CD14-positive monocyte (primary cell): ENCODE measurements around the gene FAM180A. TPM values are rescaled to one million over a fixed set of nuclear protein-coding genes. Genes with fewer than 3 reads are reported as not detected.

Experiments used
- DNase-seq, 3 donors: peaks; one replicate each; pipeline ENCODE4 v3.0.0-alpha.2; 2011 to 2022
- H2AFZ ChIP-seq: 2 replicates; pipeline ENCODE4 v1.6.0; 2012; ENCODE audit warnings: mild to moderate bottlenecking, low read depth, low read length, inconsistent platforms; ENCODE audit not compliant: insufficient read depth, poor library complexity, severe bottlenecking
- H3K27ac ChIP-seq, 2 donors: 1 replicate in 1 of 2; 2 replicates in 1 of 2; pipeline ENCODE4 v1.5.1; 2012 to 2013; ENCODE audit warnings: low read length in 2 of 2, control low read depth in 1 of 2, inconsistent platforms in 1 of 2, low read depth in 1 of 2, mild to moderate bottlenecking in 1 of 2
- H3K27me3 ChIP-seq, 2 donors: one replicate each; pipeline versions ENCODE4 v1.6.0 to v1.6.1; 2011 to 2013; ENCODE audit warnings: low read length in 2 of 2; ENCODE audit not compliant: control insufficient read depth in 2 of 2, insufficient read depth in 2 of 2
- H3K36me3 ChIP-seq, 2 donors: replicated peaks in 1 of 2; 1 replicate in 1 of 2; 2 replicates in 1 of 2; pipeline versions ENCODE4 v1.5.1 to v1.6.1; 2012 to 2013; ENCODE audit warnings: low read length in 2 of 2, control low read depth in 1 of 2, inconsistent platforms in 1 of 2, mild to moderate bottlenecking in 1 of 2; ENCODE audit not compliant: insufficient read depth in 2 of 2, control insufficient read depth in 1 of 2
- H3K4me1 ChIP-seq, 2 donors: 1 replicate in 1 of 2; 2 replicates in 1 of 2; pipeline versions ENCODE4 v1.5.1 to v1.6.1; 2012 to 2013; ENCODE audit warnings: low read length in 2 of 2, control low read depth in 1 of 2, inconsistent platforms in 1 of 2, mild to moderate bottlenecking in 1 of 2, moderate library complexity in 1 of 2; ENCODE audit not compliant: insufficient read depth in 2 of 2, control insufficient read depth in 1 of 2
- H3K4me2 ChIP-seq: replicated peaks from 2 replicates; pipeline ENCODE3; 2012; ENCODE audit warnings: low read length, moderate library complexity, mild to moderate bottlenecking; ENCODE audit not compliant: poor library complexity, severe bottlenecking; ENCODE audit errors: extremely low read depth
- H3K4me3 ChIP-seq, 3 experiments: fragments of 200-600 bp in 1 of 3; sonication (generic) in 1 of 3; replicated peaks in 1 of 3; 1 replicate in 2 of 3; 2 replicates in 1 of 3; pipeline ENCODE4 v1.5.1; 2011 to 2013; ENCODE audit warnings: low read length in 3 of 3, mild to moderate bottlenecking in 3 of 3, control low read depth in 2 of 3, low read depth in 2 of 3, inconsistent platforms in 1 of 3, moderate library complexity in 1 of 3
- H3K79me2 ChIP-seq: 2 replicates; pipeline ENCODE4 v1.6.0; 2012; ENCODE audit warnings: mild to moderate bottlenecking, control low read depth, inconsistent platforms, low read length, moderate library complexity; ENCODE audit not compliant: insufficient read depth
- H3K9ac ChIP-seq: 2 replicates; pipeline ENCODE4 v1.6.0; 2017; ENCODE audit warnings: low read length, mild to moderate bottlenecking; ENCODE audit not compliant: insufficient read depth, poor library complexity, severe bottlenecking
- H3K9me3 ChIP-seq, 2 donors: replicated peaks in 1 of 2; 1 replicate in 1 of 2; 2 replicates in 1 of 2; pipeline versions ENCODE4 v1.5.1 to v1.6.1; 2012 to 2013; ENCODE audit warnings: low read length in 2 of 2, control low read depth in 1 of 2; ENCODE audit not compliant: control insufficient read depth in 1 of 2, insufficient read depth in 1 of 2
- H4K20me1 ChIP-seq: 2 replicates; pipeline ENCODE4 v1.6.0; 2012; ENCODE audit warnings: mild to moderate bottlenecking, low read length, control low read depth, moderate library complexity; ENCODE audit not compliant: insufficient read depth
- H3K27ac Mint-ChIP-seq, 7 donors: one replicate each; pipeline ENCODE4 v1.8.0; 2020; ENCODE audit warnings: mild to moderate bottlenecking in 7 of 7, mixed read lengths in 7 of 7, moderate library complexity in 6 of 7, inconsistent platforms in 2 of 7
- H3K27me3 Mint-ChIP-seq, 3 donors: one replicate each; pipeline ENCODE4 v1.8.0; 2021 to 2022; ENCODE audit warnings: low read depth in 3 of 3, mild to moderate bottlenecking in 3 of 3, mixed read lengths in 3 of 3, moderate library complexity in 3 of 3, inconsistent platforms in 1 of 3
- H3K36me3 Mint-ChIP-seq, 2 donors: one replicate each; pipeline ENCODE4 v1.8.0; 2020; ENCODE audit warnings: mixed read lengths in 2 of 2, inconsistent platforms in 1 of 2, mild to moderate bottlenecking in 1 of 2
- H3K4me1 Mint-ChIP-seq: one replicate; pipeline ENCODE4 v1.8.0; 2020; ENCODE audit warnings: mild to moderate bottlenecking, mixed read lengths
- H3K4me3 Mint-ChIP-seq, 2 donors: one replicate each; pipeline ENCODE4 v1.8.0; 2020; ENCODE audit warnings: mild to moderate bottlenecking in 2 of 2, mixed read lengths in 2 of 2, moderate library complexity in 1 of 2
- H3K9me3 Mint-ChIP-seq, 7 donors: one replicate each; pipeline ENCODE4 v1.8.0; 2020 to 2022; ENCODE audit warnings: mixed read lengths in 7 of 7, mild to moderate bottlenecking in 6 of 7, moderate library complexity in 6 of 7, inconsistent platforms in 2 of 7
- CTCF ChIP-seq: fragments of 200-600 bp; IDR thresholded peaks from one replicate; pipeline ENCODE4 v1.8.0; 2022; ENCODE audit warnings: antibody characterized with exemption, mild to moderate bottlenecking
- WGBS: methylation state at CpG from one replicate; pipeline ENCODE4 v1.1.5; 2013; ENCODE audit warnings: missing lambda C conversion rate; ENCODE audit not compliant: insufficient coverage; 5-methylcytosine and 5-hydroxymethylcytosine counted together
- intact Hi-C, 2 donors: fragments of 100-400 bp; cut with micrococcal nuclease; formaldehyde crosslinking; loops; one replicate each; pipeline versions ENCODE4 v1.15.0 to v1.15.1; 2023
- polyA plus RNA-seq, 3 donors: library from polyadenylated mRNA; depleted of rRNA in 1 of 3; unstranded in 2 of 3; stranded (reverse) in 1 of 3; fragments of 300-500 nt in 2 of 3; fragments of >200 nt in 1 of 3; fragmentation: Illumina TruSeq in 2 of 3; gene quantifications; 1 replicate in 2 of 3; 2 replicates in 1 of 3; pipeline ENCODE4 v1.2.3, GENCODE V29; 2012 to 2021

Gene FAM180A
- polyA plus RNA-seq, 3 donors = not detected

GRCh38 chr7:135773464-135773863, 24.9 kb upstream of the FAM180A start:
- intact Hi-C loops = no loop called here
- no peak for DNase-seq
- H3K9me3 ChIP-seq = no peaks in the 10 kb centered on the region
- H3K4me3 Mint-ChIP-seq = no peak overlapping the region
- H3K9ac ChIP-seq = no peak overlapping the region
- peaks cover 0 to 5% (median 0%) of the 10 kb centered on the region in 3 donors for H3K27me3 Mint-ChIP-seq
- no peaks in the 10 kb centered on the region for H3K36me3 ChIP-seq
- H3K27ac Mint-ChIP-seq = no peak overlapping the region
- no peaks in the 10 kb centered on the region for H3K4me1 Mint-ChIP-seq
- no peak overlapping the region for H3K4me2 ChIP-seq
- no peak overlapping the region for H3K27ac ChIP-seq
- no peak overlapping the region for H2AFZ ChIP-seq
- H4K20me1 ChIP-seq = no peaks in the 10 kb centered on the region
- H3K4me3 ChIP-seq = no peak overlapping the region
- H3K9me3 Mint-ChIP-seq = peaks cover 0 to 7% (median 3%) of the 10 kb centered on the region in 7 donors
- TF ChIP-seq CTCF = no peak
- no peaks in the 10 kb centered on the region for H3K79me2 ChIP-seq
- no peaks in the 10 kb centered on the region for H3K36me3 Mint-ChIP-seq
- H3K4me1 ChIP-seq = no peaks in the 10 kb centered on the region
- WGBS = 100% methylated on average over 3 of the region's 5 CpGs
- H3K27me3 ChIP-seq = no peaks in the 10 kb centered on the region

- Mint-ChIP-seq H3K4me3 (no peak overlapping the region), H3K4me1 (no peaks in the 10 kb centered on the region), H3K27me3 (peaks cover 0 to 5% (median 0%) of the 10 kb centered on the region in 3 donors), H3K9me3 (peaks cover 0 to 3% (median under 1%) of the 10 kb centered on the region in 7 donors), H3K36me3 (no peaks in the 10 kb centered on the region), H3K27ac (no peak overlapping the region)
- Histone ChIP-seq H3K9ac (no peak overlapping the region), H3K27me3 (no peaks in the 10 kb centered on the region), H3K36me3 (no peaks in the 10 kb centered on the region), H2AFZ (no peak overlapping the region), H3K27ac (no peak overlapping the region), H3K79me2 (no peaks in the 10 kb centered on the region), H3K4me2 (no peak overlapping the region), H4K20me1 (no peaks in the 10 kb centered on the region), H3K9me3 (no peaks in the 10 kb centered on the region), H3K4me1 (no peaks in the 10 kb centered on the region), H3K4me3 (no peak overlapping the region)
- TF ChIP-seq CTCF = no peak
- DNase-seq = no peak
- 85% methylated on average over 4 of the region's 8 CpGs for WGBS
- intact Hi-C loops = no loop called here
These were observed 24.1 kb upstream of the FAM180A start for GRCh38 chr7:135772639-135773222.
